ENCODE data around the gene NR1I2.

DNA sequence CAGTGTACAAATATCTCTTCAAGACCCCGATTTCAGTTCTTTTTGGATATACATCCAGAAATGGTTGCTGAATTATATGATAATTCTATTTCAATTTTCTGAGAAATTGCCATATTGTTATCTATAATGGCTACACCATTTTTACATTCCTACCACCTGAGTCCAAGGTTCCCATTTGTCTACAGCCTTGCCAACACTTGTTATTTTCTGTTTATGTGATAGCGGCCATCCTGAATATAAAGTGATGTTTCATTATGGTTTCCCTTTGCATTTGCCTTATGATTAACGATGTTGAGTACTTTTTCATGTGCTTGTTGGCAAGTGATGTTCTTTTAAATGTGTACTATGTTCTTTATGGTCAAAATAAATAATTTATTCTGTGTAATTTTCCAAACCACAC is 8.5 kb downstream of the NR1I2 start:
- TF ChIP-seq POLR2A (IDR thresholded peaks at IDR 0.05; ENCODE audit: extremely low read depth, insufficient read length) = no peak
- TF ChIP-seq CTCF (IDR thresholded peaks at IDR 0.05; ENCODE audit: low read depth, low read length) = no peak
